Effector memory CD8-positive, alpha-beta T cell (primary cell): ENCODE measurements around the gene TOB1.

Experiments
- ATAC-seq: fragments of 150-1000 bp; cut with Tn5 transposase; replicated peaks from 2 replicates; pipeline ENCODE4 v1.10.0; 2021; ENCODE audit warnings: mild to moderate bottlenecking, moderate library complexity
- DNase-seq, 3 experiments: peaks; one replicate each; pipeline ENCODE4 v3.0.0; 2021
- H3K27ac Mint-ChIP-seq, 2 donors: one replicate each; pipeline ENCODE4 v1.8.0; 2022; ENCODE audit warnings: mild to moderate bottlenecking in 2 of 2, mixed read lengths in 2 of 2, moderate library complexity in 2 of 2
- H3K27me3 Mint-ChIP-seq, 2 donors: one replicate each; pipeline ENCODE4 v1.8.0; 2022; ENCODE audit warnings: mixed read lengths in 2 of 2
- H3K36me3 Mint-ChIP-seq: one replicate; pipeline ENCODE4 v1.8.0; 2022; ENCODE audit warnings: mild to moderate bottlenecking, moderate library complexity, mixed read lengths; ENCODE audit not compliant: insufficient read depth
- H3K4me1 Mint-ChIP-seq, 2 donors: one replicate each; pipeline ENCODE4 v1.8.0; 2022; ENCODE audit warnings: low read depth in 2 of 2, mixed read lengths in 2 of 2
- H3K4me3 Mint-ChIP-seq, 2 donors: one replicate each; pipeline ENCODE4 v1.8.0; 2022; ENCODE audit warnings: mild to moderate bottlenecking in 2 of 2, mixed read lengths in 2 of 2, moderate library complexity in 2 of 2
- H3K9me3 Mint-ChIP-seq, 2 donors: one replicate each; pipeline ENCODE4 v1.8.0; 2022; ENCODE audit warnings: mixed read lengths in 2 of 2

The TOB1 gene

DNA sequence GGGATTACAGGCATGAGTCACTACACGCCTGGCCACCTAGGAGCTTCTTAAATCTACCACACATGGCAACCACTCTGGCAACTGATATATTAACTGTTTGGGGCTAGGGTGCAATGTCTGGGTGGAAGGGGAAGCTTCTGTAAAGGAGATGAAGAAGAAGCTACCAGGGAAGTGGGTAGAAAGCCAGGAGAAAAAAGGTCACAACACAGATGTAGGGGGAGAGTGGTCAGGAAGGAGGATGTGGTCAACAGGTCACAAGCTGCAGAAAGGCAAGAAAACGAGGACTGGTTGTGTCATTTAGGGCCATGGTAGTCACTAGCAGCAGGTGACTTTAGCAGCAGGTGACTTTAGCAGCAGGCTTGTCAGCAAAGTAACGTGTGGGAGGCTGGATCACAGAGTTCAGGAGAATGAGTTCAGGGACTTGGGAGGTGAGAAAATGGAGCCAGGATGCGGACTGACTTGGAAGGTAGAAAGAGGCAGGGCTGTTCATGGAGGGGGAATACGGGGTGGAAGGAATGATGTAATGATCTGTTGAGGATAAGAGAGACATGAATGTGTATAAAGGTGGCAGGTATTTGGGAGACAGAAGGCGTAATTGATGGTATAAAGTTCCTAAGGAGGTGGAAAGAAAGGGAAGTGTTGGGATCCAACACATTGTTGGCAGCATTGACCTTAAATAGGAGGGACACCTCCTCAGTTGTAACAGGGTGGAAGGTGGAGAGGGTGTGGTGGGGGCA, 47.1 kb downstream of the TOB1 start:
- DNase-seq (no peak), ATAC-seq (no peak)
- Mint-ChIP-seq H3K4me3 (no peak overlapping the region), H3K27ac (no peak overlapping the region), H3K4me1 (peaks cover 9% of the 10 kb centered on the region in 2 donors), H3K9me3 (no peaks in the 10 kb centered on the region), H3K36me3 (no peaks in the 10 kb centered on the region), H3K27me3 (peaks cover 16 to 25% of the 10 kb centered on the region in 2 donors)

GRCh38 chr17:50818261-50818660, 47.9 kb downstream of the TOB1 start:
- Mint-ChIP-seq H3K9me3 (no peaks in the 10 kb centered on the region), H3K36me3 (no peaks in the 10 kb centered on the region), H3K27ac (no peak overlapping the region), H3K4me3 (no peak overlapping the region), H3K4me1 (peaks cover 9% of the 10 kb centered on the region in 2 donors), H3K27me3 (peaks cover 10 to 23% of the 10 kb centered on the region in 2 donors)
- DNase-seq (no peak), ATAC-seq (no peak)

- H3K27me3 Mint-ChIP-seq, result peaks cover 9 to 23% of the 10 kb centered on the region in 2 donors
Measured at GRCh38 chr17:50817838-50818237, 48.3 kb downstream of the TOB1 start.

DNA sequence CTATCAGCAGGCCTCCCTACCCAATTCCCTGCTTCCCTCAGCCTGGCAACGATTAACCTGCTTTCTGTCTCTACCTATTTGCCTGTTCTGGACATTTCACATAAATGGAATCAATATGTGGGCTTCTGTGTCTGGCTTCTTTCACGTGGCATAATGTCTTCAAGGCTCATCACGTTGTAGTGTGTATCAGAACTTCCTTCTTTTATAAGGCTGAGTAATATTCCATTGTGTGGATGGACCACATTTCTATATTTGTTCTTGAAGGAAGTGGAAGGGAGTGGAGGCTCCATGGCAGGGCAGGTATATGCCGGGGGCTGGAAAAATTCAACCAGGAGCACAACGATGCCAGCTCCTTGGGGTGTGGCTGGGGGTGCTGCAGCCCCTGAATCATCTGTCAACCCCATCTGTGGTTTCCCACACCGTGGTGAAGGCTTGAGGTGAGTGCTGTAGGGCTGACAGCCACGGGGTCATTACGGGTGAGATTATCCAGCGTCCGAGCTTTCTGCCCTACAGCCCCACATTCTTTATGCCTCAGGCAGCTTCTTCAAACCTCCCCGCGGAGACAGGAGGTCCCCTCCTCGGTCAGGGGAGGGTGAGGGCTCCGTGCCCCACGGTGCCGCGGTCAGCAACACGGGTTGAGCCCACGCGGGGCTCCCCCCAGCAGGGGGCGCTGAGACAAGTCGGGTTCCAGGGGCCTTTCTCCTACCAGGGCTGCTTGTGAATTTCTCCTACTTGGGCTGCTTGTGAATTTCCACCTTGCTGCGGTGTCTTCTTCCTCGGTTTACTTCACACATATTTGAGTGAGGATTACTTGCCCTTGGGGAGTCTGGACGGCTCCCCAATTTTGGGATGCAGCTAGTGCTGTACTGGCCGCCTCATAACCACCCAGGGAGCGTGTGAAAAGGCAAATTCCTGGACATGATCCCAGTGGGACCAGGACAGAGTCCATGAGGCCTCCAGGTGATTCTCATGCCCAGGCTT, 49.1 kb downstream of the TOB1 start:
- Mint-ChIP-seq H3K4me3 (peak overlapping the region in 1 of 2 donors; percentile 21), H3K27ac (no peak overlapping the region), H3K9me3 (no peaks in the 10 kb centered on the region), H3K27me3 (peaks cover 9 to 23% of the 10 kb centered on the region in 2 donors), H3K4me1 (peaks cover 9% of the 10 kb centered on the region in 2 donors), H3K36me3 (no peaks in the 10 kb centered on the region)
- DNase-seq (peak; percentile 55 to 59 (median 58)), ATAC-seq (peak; percentile 85)

More at GRCh38 chr17:50817838-50818237, 48.3 kb downstream of the TOB1 start:
- DNase-seq, result no peak
- H3K4me3 Mint-ChIP-seq, result no peak overlapping the region
- ATAC-seq, result no peak
- no peaks in the 10 kb centered on the region for H3K36me3 Mint-ChIP-seq
- no peak overlapping the region for H3K27ac Mint-ChIP-seq
- H3K4me1 Mint-ChIP-seq, result peaks cover 9% of the 10 kb centered on the region in 2 donors
- no peaks in the 10 kb centered on the region for H3K9me3 Mint-ChIP-seq

DNA sequence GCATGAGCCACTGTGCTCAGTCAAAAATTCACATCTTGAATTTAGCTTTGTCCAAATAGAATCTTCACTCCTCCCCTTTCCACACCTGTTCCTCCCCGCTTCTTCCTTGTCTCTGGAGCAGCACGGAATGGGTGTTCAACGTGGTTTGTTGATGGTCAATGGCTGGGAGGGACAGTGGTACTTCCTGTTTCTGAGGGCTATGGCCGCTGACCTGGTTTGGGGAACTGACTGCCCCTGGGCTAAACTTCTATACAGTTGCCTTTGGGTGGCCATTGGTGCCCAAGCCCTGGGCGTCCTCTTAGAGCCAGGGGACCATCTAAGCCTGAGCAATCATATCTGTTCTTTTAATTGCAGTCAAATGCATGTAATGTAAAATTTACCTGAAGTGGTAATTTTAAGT, 49.9 kb downstream of the TOB1 start:
- no peaks in the 10 kb centered on the region for H3K36me3 Mint-ChIP-seq

DNA sequence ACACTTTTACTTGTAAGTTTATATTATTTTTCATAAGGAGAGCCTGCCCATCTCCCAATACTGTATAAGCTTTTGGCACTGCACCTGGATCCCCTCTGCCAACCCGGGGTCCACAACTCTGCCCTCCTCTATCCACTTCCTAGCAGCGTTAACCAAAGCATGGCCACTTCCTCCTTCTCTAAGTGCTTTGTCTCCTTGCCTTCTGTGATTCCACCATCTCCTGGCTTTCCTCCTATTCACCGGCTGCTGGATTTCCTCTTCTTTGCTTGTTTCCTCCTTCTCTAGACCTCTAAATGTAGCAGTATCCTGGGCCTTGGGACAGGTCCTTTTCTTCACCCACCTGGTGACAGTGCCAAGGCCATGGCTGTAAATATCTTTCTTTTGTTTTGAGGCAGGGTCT, 50.8 kb downstream of the TOB1 start:
- no peak for DNase-seq
- H3K4me3 Mint-ChIP-seq, result no peak overlapping the region
- no peak overlapping the region for H3K27ac Mint-ChIP-seq
- H3K27me3 Mint-ChIP-seq, result peaks cover 9 to 23% of the 10 kb centered on the region in 2 donors
- H3K36me3 Mint-ChIP-seq, result no peaks in the 10 kb centered on the region
- H3K9me3 Mint-ChIP-seq, result no peaks in the 10 kb centered on the region
- H3K4me1 Mint-ChIP-seq, result peaks cover 9% of the 10 kb centered on the region in 2 donors
- ATAC-seq, result no peak

More for the DNA sequence above, 49.9 kb downstream of the TOB1 start:
- Mint-ChIP-seq H3K4me1 (peaks cover 9% of the 10 kb centered on the region in 2 donors), H3K4me3 (no peak overlapping the region), H3K9me3 (no peaks in the 10 kb centered on the region), H3K27ac (no peak overlapping the region), H3K27me3 (peaks cover 9 to 23% of the 10 kb centered on the region in 2 donors)
- DNase-seq (no peak), ATAC-seq (no peak)

GRCh38 chr17:50813583-50813982, 52.6 kb downstream of the TOB1 start:
- Mint-ChIP-seq H3K9me3 (no peaks in the 10 kb centered on the region), H3K27me3 (peaks cover 9 to 19% of the 10 kb centered on the region in 2 donors), H3K27ac (no peak overlapping the region), H3K36me3 (no peaks in the 10 kb centered on the region), H3K4me3 (no peak overlapping the region), H3K4me1 (peaks cover 3 to 4% of the 10 kb centered on the region in 2 donors)
- ATAC-seq, result no peak
- DNase-seq, result no peak
